Activated CD4-positive, alpha-beta T cell treated with anti-CD3 and anti-CD28 coated beads, Interleukin-2, Interleukin-4, amounts not matched to agents 100 ng/mL and 50 ng/mL, durations not matched to agents 16 hours and 8 hours (primary cell): ENCODE data around the gene SAMD1.
"Not testable (repeated sequence)": the region's sequence is repeated elsewhere in the genome, so short reads cannot be mapped to it uniquely, and the experiment has no call there.

Source experiments
- DNase-seq: peaks from one replicate; pipeline ENCODE4 v3.0.0-alpha.2; 2020; ENCODE audit warnings: low spot score

Gene SAMD1

GRCh38 chr19:14061081-14061749, 29.3 kb downstream of the SAMD1 start:
- DNase-seq = no peak

- no peak for DNase-seq
Observed at GRCh38 chr19:14059652-14060155, 30.8 kb downstream of the SAMD1 start.

DNA sequence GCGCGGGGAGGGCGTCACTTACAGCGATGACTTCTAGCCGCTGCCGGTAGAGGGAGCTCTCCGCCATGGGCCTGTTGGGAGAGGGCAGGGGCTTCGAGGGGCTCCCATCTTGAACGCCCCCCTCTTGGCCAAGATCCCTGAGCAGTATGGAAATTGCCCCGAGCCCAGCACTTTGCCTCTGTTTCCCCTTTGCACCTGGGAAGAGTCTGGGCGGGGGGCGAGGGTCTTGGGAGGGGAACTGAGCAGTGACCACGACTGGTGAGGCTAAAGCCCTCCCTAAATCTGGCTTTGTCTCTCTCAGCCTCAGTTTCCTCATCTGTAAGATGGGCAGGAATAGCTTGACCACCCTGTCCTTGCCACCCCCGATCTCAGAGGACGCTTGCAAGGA, 31.5 kb downstream of the SAMD1 start:
- DNase-seq = peak; percentile 39

DNA sequence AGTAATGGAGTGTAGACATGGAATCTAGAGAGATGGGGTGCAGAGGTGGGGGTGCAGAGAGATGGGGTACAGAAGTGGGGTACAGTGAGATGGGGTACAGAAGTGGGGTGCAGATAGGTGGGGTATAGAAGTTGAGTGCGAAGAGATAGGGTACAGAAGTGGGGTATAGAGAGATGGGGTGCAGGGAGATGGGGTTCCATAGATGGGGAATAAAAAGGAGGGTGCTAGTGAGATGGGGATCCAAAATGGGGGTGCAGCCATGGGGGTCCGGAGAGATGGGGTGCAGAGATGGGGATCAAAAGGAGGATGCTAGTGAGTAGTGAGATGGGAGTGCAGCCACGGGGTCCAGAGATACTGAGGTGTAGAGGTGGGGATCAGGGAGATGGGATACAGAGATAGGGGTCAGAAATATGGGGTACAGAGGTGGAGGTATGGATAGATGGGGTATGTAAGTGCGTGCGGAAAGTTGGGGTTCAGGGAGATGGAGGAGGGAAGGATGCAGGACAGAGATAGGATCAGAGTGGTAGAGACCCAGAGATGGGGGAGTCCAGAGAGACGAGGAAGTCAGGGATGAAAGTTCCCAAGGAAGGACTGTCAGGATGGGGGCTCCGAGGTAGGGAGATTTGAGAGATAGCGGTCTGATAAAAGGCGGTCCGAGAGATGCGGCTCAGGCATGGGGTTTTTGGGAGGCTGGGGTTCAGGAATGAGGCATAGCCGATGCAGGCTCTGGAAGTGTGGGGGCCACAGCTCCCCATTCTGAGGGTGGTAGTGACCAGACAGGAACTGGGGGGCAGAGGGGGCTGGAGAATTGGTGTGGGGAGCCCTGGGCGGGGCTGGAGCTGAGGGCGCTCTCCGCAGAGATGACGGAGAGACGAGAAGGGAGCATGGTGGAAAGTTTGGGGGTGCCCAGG, 32.1 kb downstream of the SAMD1 start:
- DNase-seq = no peak

GRCh38 chr19:14056741-14057356, 33.7 kb downstream of the SAMD1 start:
- DNase-seq = no peak

- DNase-seq = no peak
Observed at GRCh38 chr19:14056069-14056666, 34.4 kb downstream of the SAMD1 start.

DNA sequence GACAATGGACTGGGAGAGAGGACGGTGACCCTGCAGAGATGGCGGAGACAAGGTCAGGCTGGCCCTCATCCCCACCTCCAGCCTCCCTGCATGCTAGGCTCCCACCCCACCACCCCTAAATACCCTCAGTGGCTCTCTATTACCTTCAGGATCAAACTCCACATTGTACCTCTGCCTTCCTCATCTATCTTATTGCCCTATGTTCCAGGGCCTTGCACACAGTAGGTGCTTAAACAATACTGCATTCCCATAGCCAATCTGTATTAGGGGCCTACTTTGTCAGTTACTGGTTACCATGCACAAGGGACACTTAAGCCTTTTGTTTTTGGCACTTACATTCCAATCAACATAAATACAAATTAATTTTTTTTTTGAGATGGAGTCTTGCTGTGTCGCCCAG, 35.2 kb downstream of the SAMD1 start:
- DNase-seq = no peak

- DNase-seq = no peak
Observed at GRCh38 chr19:14054721-14055120, 35.8 kb downstream of the SAMD1 start.

DNA sequence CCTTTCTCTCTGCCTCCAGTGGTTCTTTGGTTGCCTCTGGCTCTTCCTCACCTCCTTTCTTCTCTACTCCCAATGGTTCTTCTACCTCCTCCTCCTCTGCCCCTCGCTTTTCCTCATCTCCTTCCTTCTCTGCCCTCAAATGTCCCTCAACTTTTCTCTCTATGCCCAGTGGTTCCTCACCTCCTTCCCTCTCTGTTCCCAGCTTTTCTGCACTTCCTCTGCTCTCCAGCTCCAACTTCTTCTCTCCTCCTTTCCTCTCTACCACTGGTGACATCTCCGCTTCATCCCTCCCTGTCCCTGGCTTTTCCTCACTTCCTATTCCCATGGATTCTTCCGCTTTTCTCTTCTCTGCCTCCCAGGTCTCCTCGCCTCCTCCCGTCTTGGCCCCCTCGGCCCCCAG, 36.5 kb downstream of the SAMD1 start:
- no peak for DNase-seq

DNA sequence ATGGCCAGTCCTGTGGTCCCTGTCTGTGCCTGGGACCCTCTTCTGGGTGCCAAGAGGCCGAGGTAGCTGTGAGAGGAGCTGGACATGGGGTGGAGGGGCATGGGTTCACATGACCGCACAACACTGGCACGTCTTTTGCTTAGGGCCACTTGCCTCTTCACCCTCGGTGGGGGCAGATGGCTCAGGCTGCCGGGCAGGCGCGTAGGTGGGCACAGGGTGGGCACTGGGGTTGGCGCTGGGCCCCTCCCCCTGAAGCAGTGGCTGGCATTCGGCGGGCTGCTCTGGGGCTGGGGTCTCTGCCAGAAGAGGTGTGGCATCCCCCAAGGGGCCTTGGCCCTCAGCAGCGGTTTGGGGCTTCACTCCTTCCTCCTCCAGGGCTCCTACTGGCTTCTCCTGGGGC, 37.1 kb downstream of the SAMD1 start:
- DNase-seq = no peak

DNA sequence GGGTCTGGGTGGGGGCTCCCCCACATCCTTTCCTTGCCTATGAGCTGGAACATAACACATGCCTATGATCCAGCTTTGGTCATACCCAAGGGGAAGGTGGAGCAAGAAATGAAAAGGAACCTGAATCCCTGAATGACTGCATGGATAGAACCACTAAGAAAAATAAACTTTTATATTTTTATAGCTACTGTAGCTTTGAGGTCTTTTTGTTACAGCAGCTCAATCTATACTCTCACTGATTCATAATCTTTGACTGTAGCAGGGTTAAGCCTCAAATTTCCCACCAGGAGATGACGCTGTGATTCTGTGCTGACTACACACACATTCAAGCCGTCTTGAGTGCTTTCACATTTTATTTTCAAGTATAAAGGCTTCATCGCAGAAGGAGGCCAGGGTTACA, 37.5 kb downstream of the SAMD1 start:
- DNase-seq = no peak

DNA sequence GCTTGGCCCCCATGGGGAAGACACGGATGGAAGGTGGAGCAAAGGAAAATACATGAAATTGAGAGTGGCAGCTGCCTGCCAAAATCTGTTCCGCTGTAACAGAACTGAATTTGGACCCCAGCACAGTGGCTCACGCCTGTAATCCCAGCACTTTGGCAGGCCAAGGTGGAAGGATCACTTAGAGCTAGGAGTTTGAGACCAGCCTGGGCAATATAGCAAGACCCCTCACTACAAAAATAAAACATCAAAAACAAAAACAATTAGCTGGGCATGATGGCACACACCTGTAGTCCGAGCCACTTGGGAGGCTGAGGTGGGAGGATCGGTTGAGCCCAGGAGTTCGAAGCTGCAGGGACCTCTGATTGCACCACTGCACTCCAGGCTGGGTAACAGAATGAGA, 38.1 kb downstream of the SAMD1 start:
- no peak for DNase-seq

- DNase-seq = no peak
Observed at GRCh38 chr19:14051980-14052379, 38.6 kb downstream of the SAMD1 start.

DNA sequence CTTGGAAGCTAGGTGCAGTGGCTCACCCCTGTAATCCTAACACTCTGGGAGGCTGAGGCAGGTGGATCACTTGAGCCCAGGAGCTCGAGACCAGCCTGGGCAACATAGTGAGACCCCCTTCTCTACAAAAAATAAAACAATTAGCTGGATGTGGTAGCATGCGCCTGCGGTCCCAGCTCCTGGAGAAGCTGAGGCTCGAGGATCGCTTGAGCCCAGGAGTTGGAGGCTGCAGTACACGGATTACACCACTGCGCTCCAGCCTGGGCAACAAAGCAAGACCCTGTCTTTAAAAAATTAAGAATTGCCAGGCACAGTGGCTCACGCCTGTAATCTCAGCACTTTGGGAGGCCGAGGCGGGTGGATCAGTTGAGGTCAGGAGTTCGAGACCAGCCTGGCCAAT, 39.6 kb downstream of the SAMD1 start:
- DNase-seq = not testable (repeated sequence)

- no peak for DNase-seq
Observed at GRCh38 chr19:14050512-14050911, 40.0 kb downstream of the SAMD1 start.

DNA sequence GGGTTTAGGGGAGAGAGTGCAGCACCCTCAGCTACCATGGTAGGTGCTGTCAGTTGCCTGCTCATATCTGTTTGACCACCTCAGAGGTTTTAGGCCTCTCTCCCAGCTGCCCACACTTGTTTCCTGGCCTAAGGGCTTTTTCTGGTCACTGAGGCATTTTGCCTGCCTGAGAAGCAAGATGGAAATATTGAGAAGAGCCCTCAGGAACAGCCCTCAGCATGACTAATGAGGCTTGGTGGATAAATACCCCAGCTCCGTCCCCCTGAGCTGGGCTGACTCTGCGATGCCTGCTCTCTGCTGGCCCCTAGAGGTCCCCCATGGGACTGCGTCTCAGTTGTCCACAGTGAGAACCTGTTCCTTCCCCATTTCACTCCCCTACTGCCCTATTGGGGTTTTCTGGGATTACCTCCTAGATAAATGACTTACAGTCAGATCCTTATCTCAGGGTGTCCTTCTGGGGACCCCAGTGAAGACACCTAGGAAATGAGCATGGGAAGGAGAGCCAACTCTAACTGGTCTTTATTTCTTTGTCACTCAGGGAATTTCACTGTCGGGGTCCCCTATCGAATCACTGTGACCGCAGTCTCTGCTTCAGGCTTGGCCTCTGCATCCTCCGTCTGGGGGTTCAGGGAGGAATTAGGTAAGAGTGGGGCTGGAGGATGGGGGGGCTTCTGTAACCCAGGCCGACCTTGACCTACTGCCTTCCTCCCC, 42.0 kb downstream of the SAMD1 start:
- DNase-seq = peak; percentile 71

- not testable (repeated sequence) for DNase-seq
Observed at GRCh38 chr19:14047866-14048265, 42.7 kb downstream of the SAMD1 start.

GRCh38 chr19:14042659-14043608, 47.6 kb downstream of the SAMD1 start:
- DNase-seq = peak; percentile 57

DNA sequence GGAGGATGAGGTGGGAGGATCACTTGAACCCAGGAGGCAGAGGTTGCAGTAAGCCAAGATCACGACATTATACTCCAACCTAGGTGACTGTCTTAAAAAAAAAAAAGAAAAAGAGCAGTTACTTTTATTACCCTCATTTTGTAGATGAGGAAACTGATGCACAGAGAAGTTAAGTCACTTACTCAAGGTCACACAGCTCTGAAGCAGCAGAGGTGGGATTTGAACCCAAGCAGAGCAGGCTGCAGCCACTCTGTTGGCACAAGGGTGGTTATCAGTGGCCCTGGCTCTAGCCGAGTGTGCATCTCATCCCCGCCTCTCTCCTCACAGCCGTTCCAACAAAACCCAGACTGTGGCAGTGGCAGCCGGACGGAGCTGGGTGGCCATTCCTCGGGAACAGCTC, 51.4 kb downstream of the SAMD1 start:
- DNase-seq = no peak
